Prostate gland (tissue), 2 donors: ENCODE results near the gene ZNF813. TPM values are rescaled to one million over a fixed set of nuclear protein-coding genes. Genes with fewer than 3 reads are reported as not detected.
"Not testable (repeated sequence)": the region's sequence is repeated elsewhere in the genome, so short reads cannot be mapped to it uniquely, and the experiment has no call there.

Source experiments
- DNase-seq: peaks from one replicate; pipeline ENCODE4 v3.0.0-alpha.2; 2019; ENCODE audit warnings: low spot score
- H3K27ac ChIP-seq, 2 donors: fragments of 200-600 bp; sonication (generic); 2 replicates each; pipeline ENCODE4 v1.5.1; 2017 to 2019
- H3K27me3 ChIP-seq: fragments of 200-600 bp; sonication (generic); replicated peaks from 2 replicates; pipeline ENCODE4 v1.5.1; 2019; ENCODE audit not compliant: insufficient read depth
- H3K36me3 ChIP-seq, 2 donors: fragments of 200-600 bp; sonication (generic); 1 replicate in 1 of 2; 2 replicates in 1 of 2; pipeline versions ENCODE4 v1.5.1 to v1.8.1; 2017 to 2019
- H3K4me1 ChIP-seq: fragments of 200-600 bp; sonication (generic); replicated peaks from 2 replicates; pipeline ENCODE4 v1.5.1; 2019
- H3K4me3 ChIP-seq, 2 donors: fragments of 200-600 bp; sonication (generic); 2 replicates each; pipeline ENCODE4 v1.5.1; 2017 to 2019
- H3K9me3 ChIP-seq: fragments of 200-600 bp; sonication (generic); 2 replicates; pipeline ENCODE4 v1.5.1; 2017
- POLR2A ChIP-seq: fragments of 450-650 bp; IDR thresholded peaks from one replicate; pipeline ENCODE4 v1.6.1; 2016; ENCODE audit warnings: antibody characterized with exemption, mild to moderate bottlenecking
- POLR2AphosphoS5 ChIP-seq: sonication (generic); formaldehyde crosslinking; IDR thresholded peaks from one replicate; pipeline ENCODE4 v1.6.1; 2017; ENCODE audit warnings: antibody characterized with exemption
- WGBS: methylation state at CpG from one replicate; pipeline ENCODE4 v1.1.5; 2018; 5-methylcytosine and 5-hydroxymethylcytosine counted together
- intact Hi-C: fragments of 100-400 bp; cut with DNase I; formaldehyde crosslinking; loops from one replicate; pipeline ENCODE4 v1.14.2; 2022
- total RNA-seq, 2 donors: library from RNA; depleted of rRNA; stranded (reverse); fragments of >200 nt; gene quantifications; one replicate each; pipeline ENCODE4 v1.1.0, GENCODE V29; 2016
- TF ChIP-seq, protein P1 (sequence below), 4 experiments: fragments of 200-600 bp in 2 of 4; fragments of 450-650 bp in 2 of 4; sonication (generic) in 2 of 4; IDR thresholded peaks; 1 replicate in 3 of 4; 2 replicates in 1 of 4; pipeline ENCODE4 v1.5.1; 2016 to 2019; ENCODE audit warnings: antibody characterized with exemption in 4 of 4, mild to moderate bottlenecking in 2 of 4, moderate library complexity in 2 of 4

The ZNF813 gene
- total RNA-seq, 2 donors from 2014 or later = 6.8 to 9.1 TPM

DNA sequence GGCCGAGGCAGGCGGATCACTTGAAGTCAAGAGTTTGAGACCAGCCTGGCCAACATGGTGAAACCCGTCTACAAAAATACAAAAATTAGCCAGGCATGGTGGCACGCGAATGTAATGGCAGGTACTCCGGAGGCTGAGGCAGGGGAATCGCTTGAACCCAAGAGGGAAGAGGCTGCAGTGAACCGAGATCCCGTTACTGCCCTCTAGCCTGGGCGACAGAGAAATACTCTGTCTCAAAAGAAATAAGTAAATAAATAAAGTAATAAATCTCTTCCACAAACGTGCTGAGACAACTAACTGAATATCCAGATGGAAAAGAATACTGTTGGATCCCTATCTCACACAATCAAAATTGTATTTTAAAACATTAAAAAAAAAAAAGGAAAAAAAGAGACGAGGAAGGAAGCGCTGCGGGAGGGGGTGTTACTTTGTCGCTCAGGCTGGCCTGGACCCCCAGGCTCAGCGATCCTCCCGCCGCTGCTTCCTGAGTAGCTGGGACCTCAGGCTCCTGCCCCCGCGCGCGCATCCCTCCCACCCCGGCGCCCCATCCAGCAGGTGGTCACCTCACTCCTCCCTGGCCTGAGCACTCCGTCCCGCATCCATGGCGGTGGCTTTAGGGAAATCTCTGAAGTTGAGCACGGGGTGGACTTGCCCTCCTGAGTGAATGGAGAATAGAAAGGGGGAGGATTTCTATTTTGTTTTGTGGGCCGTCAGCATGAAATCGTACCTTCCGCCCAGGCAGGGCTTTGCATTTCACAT lies 628 bp upstream of the ZNF813 start:
- no peaks in the 10 kb centered on the region for H3K36me3 ChIP-seq
- no peak for DNase-seq
- no peaks in the 10 kb centered on the region for H3K9me3 ChIP-seq
- peak overlapping the region; percentile 62 to 76 for H3K4me3 ChIP-seq
- H3K27me3 ChIP-seq = no peaks in the 10 kb centered on the region
- intact Hi-C loops = no loop called here
- WGBS = 10% methylated on average over 30 of the region's 31 CpGs
- H3K27ac ChIP-seq = peak overlapping the region; percentile 93
- no peak for TF ChIP-seq POLR2AphosphoS5
- TF ChIP-seq, protein P1, sequence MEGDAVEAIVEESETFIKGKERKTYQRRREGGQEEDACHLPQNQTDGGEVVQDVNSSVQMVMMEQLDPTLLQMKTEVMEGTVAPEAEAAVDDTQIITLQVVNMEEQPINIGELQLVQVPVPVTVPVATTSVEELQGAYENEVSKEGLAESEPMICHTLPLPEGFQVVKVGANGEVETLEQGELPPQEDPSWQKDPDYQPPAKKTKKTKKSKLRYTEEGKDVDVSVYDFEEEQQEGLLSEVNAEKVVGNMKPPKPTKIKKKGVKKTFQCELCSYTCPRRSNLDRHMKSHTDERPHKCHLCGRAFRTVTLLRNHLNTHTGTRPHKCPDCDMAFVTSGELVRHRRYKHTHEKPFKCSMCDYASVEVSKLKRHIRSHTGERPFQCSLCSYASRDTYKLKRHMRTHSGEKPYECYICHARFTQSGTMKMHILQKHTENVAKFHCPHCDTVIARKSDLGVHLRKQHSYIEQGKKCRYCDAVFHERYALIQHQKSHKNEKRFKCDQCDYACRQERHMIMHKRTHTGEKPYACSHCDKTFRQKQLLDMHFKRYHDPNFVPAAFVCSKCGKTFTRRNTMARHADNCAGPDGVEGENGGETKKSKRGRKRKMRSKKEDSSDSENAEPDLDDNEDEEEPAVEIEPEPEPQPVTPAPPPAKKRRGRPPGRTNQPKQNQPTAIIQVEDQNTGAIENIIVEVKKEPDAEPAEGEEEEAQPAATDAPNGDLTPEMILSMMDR (IDR thresholded peaks at IDR 0.05) = no peak
- no peak for TF ChIP-seq POLR2A
- H3K4me1 ChIP-seq = no peaks in the 10 kb centered on the region

DNA sequence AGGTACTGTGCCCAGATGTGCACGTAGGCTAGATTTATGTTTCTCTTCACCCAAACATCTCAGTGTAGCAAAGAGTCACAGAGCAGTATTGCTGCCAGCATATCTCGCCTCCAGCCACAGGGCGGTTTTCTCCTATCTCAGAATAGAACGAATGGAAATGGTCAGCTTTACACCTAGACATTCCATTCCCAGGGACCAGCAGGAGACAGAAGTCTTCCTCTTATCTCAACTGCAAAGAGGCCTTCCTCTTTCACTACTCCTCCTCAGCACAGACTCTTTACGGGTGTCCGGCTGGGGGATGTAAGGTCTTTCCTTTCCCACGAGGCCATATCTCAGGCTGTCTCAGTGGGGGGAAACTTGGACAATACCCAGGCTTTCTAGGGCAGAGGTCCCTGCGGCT lies 1.1 kb downstream of the ZNF813 start:
- H3K4me1 ChIP-seq, H3K36me3 ChIP-seq, H3K27me3 ChIP-seq, intact Hi-C loops, DNase-seq, H3K9me3 ChIP-seq: not testable (repeated sequence)
- Histone ChIP-seq H3K4me3 (peak overlapping the region; percentile 62 to 76), H3K27ac (peak overlapping the region; percentile 93)
- WGBS = 37% methylated on average over 8 of the region's 8 CpGs

DNA sequence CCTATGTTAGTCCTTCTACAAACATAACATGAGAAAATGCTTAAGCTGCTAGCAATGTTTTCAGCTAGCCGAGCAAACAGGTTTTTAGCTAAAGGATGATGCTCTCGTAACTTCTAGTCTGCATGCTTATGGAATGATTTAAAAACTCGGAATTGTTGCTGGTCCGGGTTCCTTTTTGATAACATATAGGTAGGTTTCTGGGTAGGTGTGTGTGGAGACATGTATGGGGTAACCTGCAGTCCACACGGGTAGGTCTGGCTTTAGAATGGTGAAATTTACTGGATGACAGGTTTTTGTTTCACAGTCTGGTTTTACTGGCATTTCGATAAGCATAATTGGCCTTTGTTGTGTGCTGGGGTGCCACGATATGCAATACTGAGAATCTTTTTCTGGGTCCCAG lies 4.4 kb downstream of the ZNF813 start:
- Histone ChIP-seq H3K27me3 (no peaks in the 10 kb centered on the region), H3K4me3 (no peak overlapping the region), H3K9me3 (no peaks in the 10 kb centered on the region), H3K36me3 (no peaks in the 10 kb centered on the region), H3K27ac (peak overlapping the region in 1 of 2 donors; percentile 79), H3K4me1 (peaks cover 8% of the 10 kb centered on the region)
- DNase-seq = no peak
- TF ChIP-seq POLR2AphosphoS5 (no peak), POLR2A (no peak)
- TF ChIP-seq, protein P1 (IDR thresholded peaks at IDR 0.05) = no peak
- intact Hi-C loops = loop anchor here (5.0 kb wide), 1 partner anchor 40 kb away; the partner anchor contains the start of gene ZNF761
- WGBS = 93% methylated on average over 7 of the region's 7 CpGs

DNA sequence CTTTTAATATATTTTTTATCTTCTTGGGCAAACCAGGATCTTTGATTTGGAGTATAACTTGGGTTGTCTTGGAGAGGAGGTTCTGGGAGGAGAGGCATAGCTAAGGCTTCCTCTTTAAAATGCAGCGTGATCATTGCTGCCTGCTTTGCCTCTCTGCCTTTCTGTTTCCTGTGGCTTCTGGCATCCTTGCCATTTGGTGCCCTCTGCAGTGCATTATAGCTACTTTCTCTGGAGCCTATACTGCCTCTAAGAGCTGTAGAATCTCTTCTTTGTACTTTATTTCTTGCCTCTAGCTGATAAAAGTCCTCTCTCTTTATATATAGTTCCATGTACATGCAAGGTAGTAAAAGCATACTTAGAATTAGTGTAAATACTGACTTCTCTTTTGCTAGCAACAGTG lies 7.3 kb downstream of the ZNF813 start:
- intact Hi-C loops = loop anchor here (5.0 kb wide), 1 partner anchor 43 kb away; the partner anchor contains the start of gene ZNF761
- 65% methylated on average over 1 of the region's 1 CpG for WGBS
- TF ChIP-seq, protein P1 (IDR thresholded peaks at IDR 0.05) = peak in 2 of 4 experiments; percentile 9 to 29

DNA sequence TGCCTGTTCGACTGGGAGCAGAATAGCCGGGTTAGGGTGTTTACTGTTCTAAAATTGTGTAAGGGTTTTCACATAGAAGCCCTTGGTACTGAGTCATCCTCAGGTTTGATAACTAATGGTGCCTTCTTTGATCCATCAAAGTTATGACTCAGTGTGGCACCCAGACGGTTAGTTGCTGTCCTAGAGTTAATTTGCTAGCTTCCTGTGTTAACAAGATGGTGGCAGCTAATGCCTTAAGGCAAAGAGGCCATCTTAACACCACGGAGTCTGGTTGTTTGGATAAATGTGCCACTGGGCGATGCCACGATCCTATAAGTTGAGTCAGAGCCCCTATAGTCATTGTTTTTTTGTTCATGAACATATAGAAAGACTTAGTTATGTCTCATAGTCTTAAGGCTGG lies 7.9 kb downstream of the ZNF813 start:
- intact Hi-C loops, H3K9me3 ChIP-seq: not testable (repeated sequence)
- 82% methylated on average over 6 of the region's 6 CpGs for WGBS

More for the DNA sequence above, 7.3 kb downstream of the ZNF813 start:
- not testable (repeated sequence) for H3K27me3 ChIP-seq, H3K9me3 ChIP-seq, H3K4me3 ChIP-seq, DNase-seq, H3K4me1 ChIP-seq, H3K36me3 ChIP-seq
- H3K27ac ChIP-seq = peak overlapping the region in 1 of 2 donors; percentile 79

DNA sequence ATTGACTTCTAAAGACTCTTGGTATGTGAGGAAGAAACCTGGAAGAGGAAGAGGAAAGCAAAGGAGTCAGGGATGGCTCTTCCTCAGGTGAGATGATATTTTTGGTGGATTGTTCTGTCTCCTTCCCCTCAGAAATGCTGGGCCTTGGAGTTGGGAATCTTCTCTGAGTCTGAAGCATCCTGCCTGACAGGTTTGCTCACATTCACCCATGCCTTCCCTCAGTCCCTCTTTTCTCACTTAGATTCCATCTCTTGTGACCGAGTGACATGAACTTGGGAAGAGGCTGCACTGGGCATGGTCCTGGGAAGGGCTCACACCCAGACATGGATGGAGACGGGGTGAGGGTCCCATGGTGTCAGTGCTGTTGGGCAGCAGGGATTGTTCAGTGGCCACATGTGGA lies 16.2 kb downstream of the ZNF813 start:
- DNase-seq, H3K4me1 ChIP-seq, H3K36me3 ChIP-seq, intact Hi-C loops, H3K9me3 ChIP-seq, H3K27me3 ChIP-seq, H3K4me3 ChIP-seq, H3K27ac ChIP-seq: not testable (repeated sequence)
- 69% methylated on average over 2 of the region's 2 CpGs for WGBS

More for the DNA sequence above, 7.9 kb downstream of the ZNF813 start:
- not testable (repeated sequence) for H3K4me1 ChIP-seq, H3K4me3 ChIP-seq, DNase-seq, H3K36me3 ChIP-seq, H3K27me3 ChIP-seq
- H3K27ac ChIP-seq = peak overlapping the region in 1 of 2 donors; percentile 79
